ENCODE data around the gene FASTK.

GRCh38 chr7:151038951-151039849 is 41.4 kb downstream of the FASTK start:
- no peak for TF ChIP-seq CTCF (IDR thresholded peaks at IDR 0.05)
- TF ChIP-seq POLR2A (IDR thresholded peaks at IDR 0.05): no peak
